OCI-LY3 (cell line): Measurements from ENCODE around the gene ADGRB3.

Experiments used
- H2AFZ ChIP-seq: fragments of 200-600, 300-600 bp; shearing (Covaris generic); 2 replicates; pipeline ENCODE4 v1.6.0; 2014; ENCODE audit warnings: antibody characterized with exemption, low read depth, low read length
- H3K27ac ChIP-seq: fragments of 200-600, 300-600 bp; sonication (generic); 2 replicates; pipeline ENCODE4 v1.5.1; 2014; ENCODE audit warnings: mild to moderate bottlenecking, low read length, moderate library complexity, mixed read lengths
- H3K27me3 ChIP-seq: fragments of 200-600, 300-600 bp; sonication (generic); 2 replicates; pipeline ENCODE4 v1.6.1; 2014; ENCODE audit warnings: low read depth, low read length, mixed read lengths
- H3K36me3 ChIP-seq: fragments of 200-600, 300-600 bp; sonication (generic); replicated peaks from 2 replicates; pipeline ENCODE3; 2014; ENCODE audit warnings: low read depth, low read length, mixed read lengths
- H3K4me1 ChIP-seq: fragments of 300-600, 200-600 bp; sonication (generic); 2 replicates; pipeline ENCODE4 v1.6.1; 2014; ENCODE audit warnings: low read length, mixed read lengths
- H3K4me2 ChIP-seq: fragments of 200-600, 300-600 bp; sonication (generic); 2 replicates; pipeline ENCODE4 v1.6.1; 2014; ENCODE audit warnings: low read length, mixed read lengths
- H3K4me3 ChIP-seq: fragments of 300-600, 200-600 bp; sonication (generic); 2 replicates; pipeline ENCODE4 v1.5.1; 2014; ENCODE audit warnings: antibody characterized with exemption, mild to moderate bottlenecking, low read length, moderate library complexity
- H3K79me2 ChIP-seq: fragments of 300-600, 200-600 bp; shearing (Covaris generic); 2 replicates; pipeline ENCODE4 v1.6.1; 2014; ENCODE audit warnings: mild to moderate bottlenecking, low read length, mixed read lengths
- H3K9ac ChIP-seq: fragments of 300-600, 200-600 bp; shearing (Covaris generic); 2 replicates; pipeline ENCODE4 v1.6.0; 2014; ENCODE audit warnings: mild to moderate bottlenecking, low read length, moderate library complexity
- H3K9me3 ChIP-seq: fragments of 200-600, 300-600 bp; shearing (Covaris generic); 2 replicates; pipeline ENCODE4 v1.6.1; 2014; ENCODE audit warnings: low read length, mixed read lengths; ENCODE audit not compliant: insufficient read depth
- H4K20me1 ChIP-seq: fragments of 200-600, 300-600 bp; sonication (generic); 2 replicates; pipeline ENCODE4 v1.6.1; 2016; ENCODE audit warnings: low read length, mixed read lengths; ENCODE audit not compliant: insufficient read depth
- CTCF ChIP-seq: fragments of 200-600, 300-600 bp; sonication (generic); IDR thresholded peaks from 2 replicates; pipeline ENCODE4 v1.5.1; 2014; ENCODE audit warnings: antibody characterized with exemption, low read length, low read depth
- EZH2phosphoT487 ChIP-seq: fragments of 200-600 bp; shearing (Covaris generic); IDR thresholded peaks from 2 replicates; pipeline ENCODE4 v1.6.1; 2018; ENCODE audit warnings: antibody characterized with exemption, mixed run types, low read depth

Gene ADGRB3

GRCh38 chr6:68728159-68728979 is 93.3 kb downstream of the ADGRB3 start:
- H3K9me3 ChIP-seq = no peaks in the 10 kb centered on the region
- H3K27me3 ChIP-seq = no peaks in the 10 kb centered on the region
- H4K20me1 ChIP-seq = no peaks in the 10 kb centered on the region
- no peak overlapping the region for H3K27ac ChIP-seq
- no peak overlapping the region for H3K4me3 ChIP-seq
- H2AFZ ChIP-seq = no peak overlapping the region
- H3K9ac ChIP-seq = no peak overlapping the region
- H3K4me1 ChIP-seq = no peaks in the 10 kb centered on the region
- no peak for TF ChIP-seq CTCF
- TF ChIP-seq EZH2phosphoT487 = no peak
- no peaks in the 10 kb centered on the region for H3K36me3 ChIP-seq
- no peak overlapping the region for H3K4me2 ChIP-seq
- H3K79me2 ChIP-seq = no peaks in the 10 kb centered on the region

- TF ChIP-seq CTCF (no peak), EZH2phosphoT487 (no peak)
- Histone ChIP-seq H3K79me2 (no peaks in the 10 kb centered on the region), H3K9ac (no peak overlapping the region), H4K20me1 (no peaks in the 10 kb centered on the region), H3K4me2 (no peak overlapping the region), H3K4me1 (no peaks in the 10 kb centered on the region), H2AFZ (no peak overlapping the region), H3K36me3 (no peaks in the 10 kb centered on the region), H3K9me3 (no peaks in the 10 kb centered on the region), H3K27ac (no peak overlapping the region), H3K4me3 (no peak overlapping the region), H3K27me3 (no peaks in the 10 kb centered on the region)
These were observed 94.4 kb downstream of the ADGRB3 start for GRCh38 chr6:68729377-68729903.

- Histone ChIP-seq H3K36me3 (no peaks in the 10 kb centered on the region), H3K4me2 (no peak overlapping the region), H3K27ac (no peak overlapping the region), H3K9ac (no peak overlapping the region), H3K4me1 (no peaks in the 10 kb centered on the region), H2AFZ (no peak overlapping the region), H3K9me3 (no peaks in the 10 kb centered on the region), H3K4me3 (no peak overlapping the region), H4K20me1 (no peaks in the 10 kb centered on the region), H3K27me3 (no peaks in the 10 kb centered on the region), H3K79me2 (no peaks in the 10 kb centered on the region)
- TF ChIP-seq EZH2phosphoT487 = no peak
- TF ChIP-seq CTCF = no peak
These were observed 95.4 kb downstream of the ADGRB3 start for GRCh38 chr6:68730291-68731054.

- H3K27me3 ChIP-seq = no peaks in the 10 kb centered on the region
- H3K79me2 ChIP-seq = no peaks in the 10 kb centered on the region
- H3K4me3 ChIP-seq = no peak overlapping the region
- no peaks in the 10 kb centered on the region for H3K4me1 ChIP-seq
- no peak overlapping the region for H3K27ac ChIP-seq
- no peak overlapping the region for H3K9ac ChIP-seq
- H3K4me2 ChIP-seq = no peak overlapping the region
- H2AFZ ChIP-seq = no peak overlapping the region
- H3K36me3 ChIP-seq = no peaks in the 10 kb centered on the region
- no peaks in the 10 kb centered on the region for H3K9me3 ChIP-seq
- no peaks in the 10 kb centered on the region for H4K20me1 ChIP-seq
- TF ChIP-seq CTCF (no peak), EZH2phosphoT487 (no peak)
These were observed 97.3 kb downstream of the ADGRB3 start for GRCh38 chr6:68732423-68732822.
